Smooth muscle cell of the brain vasculature (primary cell): ENCODE data around the gene PLEKHF1.
"Not testable (repeated sequence)": the region's sequence is repeated elsewhere in the genome, so short reads cannot be mapped to it uniquely, and the experiment has no call there.

ENCODE experiments used
- DNase-seq: peaks from one replicate; pipeline ENCODE4 v3.0.0-alpha.2; 2012; ENCODE audit warnings: low read depth, low spot score

Gene PLEKHF1

GRCh38 chr19:29665215-29665825, at the start of gene PLEKHF1:
TSS of gene PLEKHF1 (plus strand) at chr19:29665461. CDS start at chr19:29673840, 8,379 bp downstream.
- DNase-seq = no peak

GRCh38 chr19:29615891-29616425, 49.3 kb upstream of the PLEKHF1 start:
- DNase-seq = no peak

GRCh38 chr19:29616541-29616940, 48.7 kb upstream of the PLEKHF1 start:
- DNase-seq = no peak

- no peak for DNase-seq
Observed at GRCh38 chr19:29617366-29618266, 47.6 kb upstream of the PLEKHF1 start.

GRCh38 chr19:29618434-29618833, 46.8 kb upstream of the PLEKHF1 start:
- DNase-seq = no peak

GRCh38 chr19:29618871-29619270, 46.4 kb upstream of the PLEKHF1 start:
- DNase-seq = no peak

- no peak for DNase-seq
Observed at GRCh38 chr19:29620931-29621351, 44.3 kb upstream of the PLEKHF1 start.

GRCh38 chr19:29622166-29623070, 42.8 kb upstream of the PLEKHF1 start:
- no peak for DNase-seq

- DNase-seq = no peak
Observed at GRCh38 chr19:29623726-29624488, 41.4 kb upstream of the PLEKHF1 start.

GRCh38 chr19:29624489-29625185, 40.6 kb upstream of the PLEKHF1 start:
- DNase-seq = no peak

GRCh38 chr19:29625186-29625651, 40.0 kb upstream of the PLEKHF1 start:
- DNase-seq = no peak

GRCh38 chr19:29626386-29626785, 38.9 kb upstream of the PLEKHF1 start:
- DNase-seq = no peak

GRCh38 chr19:29626832-29627231, 38.4 kb upstream of the PLEKHF1 start:
- not testable (repeated sequence) for DNase-seq

GRCh38 chr19:29628661-29629385, 36.4 kb upstream of the PLEKHF1 start:
- no peak for DNase-seq

GRCh38 chr19:29629836-29630534, 35.3 kb upstream of the PLEKHF1 start:
- DNase-seq = no peak

GRCh38 chr19:29630655-29631054, 34.6 kb upstream of the PLEKHF1 start:
- DNase-seq = no peak

- DNase-seq = no peak
Observed at GRCh38 chr19:29631450-29631849, 33.8 kb upstream of the PLEKHF1 start.

GRCh38 chr19:29634002-29634401, 31.3 kb upstream of the PLEKHF1 start:
- no peak for DNase-seq
